CD4-positive, alpha-beta T cell treated with Interleukin-12 subunit alpha and Interleukin-12 subunit beta, for 1 hour (primary cell): ENCODE results near the gene POTEG.
"Not testable (repeated sequence)": the region's sequence is repeated elsewhere in the genome, so short reads cannot be mapped to it uniquely, and the experiment has no call there.

Experiments used
- DNase-seq: peaks from one replicate; pipeline ENCODE4 v3.0.0-alpha.2; 2020

Gene POTEG

GRCh38 chr14:19434241-19434640 is at the start of gene POTEG:
Gene POTEG (minus strand): TSS chr14:19434341. CDS start chr14:19434289, 52 bp downstream.
- DNase-seq: not testable (repeated sequence)

- not testable (repeated sequence) for DNase-seq
Observed at GRCh38 chr14:19482093-19482492, 48.0 kb upstream of the POTEG start.

GRCh38 chr14:19481421-19481820 is 47.3 kb upstream of the POTEG start:
- not testable (repeated sequence) for DNase-seq

GRCh38 chr14:19480491-19480890 is 46.4 kb upstream of the POTEG start:
- DNase-seq: not testable (repeated sequence)

- DNase-seq: not testable (repeated sequence)
Observed at GRCh38 chr14:19445761-19446160, 11.6 kb upstream of the POTEG start.

GRCh38 chr14:19439826-19440225 is 5.7 kb upstream of the POTEG start:
- DNase-seq: not testable (repeated sequence)

- DNase-seq: not testable (repeated sequence)
Observed at GRCh38 chr14:19439219-19439618, 5.1 kb upstream of the POTEG start.

GRCh38 chr14:19437126-19437443 is 2.9 kb upstream of the POTEG start:
- DNase-seq: not testable (repeated sequence)

GRCh38 chr14:19436311-19437125 is 2.4 kb upstream of the POTEG start:
- not testable (repeated sequence) for DNase-seq

- DNase-seq: not testable (repeated sequence)
Observed at GRCh38 chr14:19435852-19436251, 1.7 kb upstream of the POTEG start.

GRCh38 chr14:19434891-19435290 is 750 bp upstream of the POTEG start:
- DNase-seq: not testable (repeated sequence)

GRCh38 chr14:19433765-19434164 is 376 bp downstream of the POTEG start:
- not testable (repeated sequence) for DNase-seq

- DNase-seq: not testable (repeated sequence)
Observed at GRCh38 chr14:19408519-19408918, 25.6 kb downstream of the POTEG start.

- DNase-seq: not testable (repeated sequence)
Observed at GRCh38 chr14:19402097-19402496, 32.0 kb downstream of the POTEG start.

- DNase-seq: not testable (repeated sequence)
Observed at GRCh38 chr14:19394727-19395126, 39.4 kb downstream of the POTEG start.

GRCh38 chr14:19390230-19390629 is 43.9 kb downstream of the POTEG start:
- DNase-seq: not testable (repeated sequence)

GRCh38 chr14:19388741-19389140 is 45.4 kb downstream of the POTEG start:
- DNase-seq: not testable (repeated sequence)

- not testable (repeated sequence) for DNase-seq
Observed at GRCh38 chr14:19386996-19387395, 47.1 kb downstream of the POTEG start.

- DNase-seq: not testable (repeated sequence)
Observed at GRCh38 chr14:19386309-19386708, 47.8 kb downstream of the POTEG start.

GRCh38 chr14:19384088-19384781 is 49.9 kb downstream of the POTEG start:
- DNase-seq: not testable (repeated sequence)

- not testable (repeated sequence) for DNase-seq
Observed at GRCh38 chr14:19383008-19383584, 51.0 kb downstream of the POTEG start.

- DNase-seq: not testable (repeated sequence)
Observed at GRCh38 chr14:19380137-19380536, 54.0 kb downstream of the POTEG start.

GRCh38 chr14:19374451-19374903 is 59.7 kb downstream of the POTEG start:
- DNase-seq: not testable (repeated sequence)
